WTC11 (cell line): Measurements from ENCODE around the gene ELK3.

Experiments used
- ATF1 ChIP-seq: sonication (generic); formaldehyde crosslinking; IDR thresholded peaks from 2 replicates; pipeline ENCODE4 v1.8.1; 2023; ENCODE audit warnings: mild to moderate bottlenecking, moderate library complexity, missing genetic modification reagents
- ATF6 ChIP-seq: sonication (generic); formaldehyde crosslinking; IDR thresholded peaks from 2 replicates; pipeline ENCODE4 v1.8.1; 2023; ENCODE audit warnings: mild to moderate bottlenecking, missing genetic modification reagents
- CTCF ChIP-seq: fragments of 200-600 bp; IDR thresholded peaks from 2 replicates; pipeline ENCODE4 v1.8.0; 2022; ENCODE audit warnings: antibody characterized with exemption
- MLX ChIP-seq: sonication (generic); formaldehyde crosslinking; IDR thresholded peaks from 2 replicates; pipeline ENCODE4 v1.8.1; 2023; ENCODE audit warnings: mild to moderate bottlenecking, missing genetic modification reagents, moderate library complexity
- NFYB ChIP-seq: sonication (generic); formaldehyde crosslinking; conservative IDR thresholded peaks from 2 replicates; pipeline ENCODE4 v1.8.0; 2022; ENCODE audit warnings: low read depth, missing genetic modification reagents
- SP1 ChIP-seq: sonication (generic); formaldehyde crosslinking; conservative IDR thresholded peaks from 2 replicates; pipeline ENCODE4 v1.8.1; 2022; ENCODE audit warnings: missing genetic modification reagents
- USF2 ChIP-seq: sonication (generic); formaldehyde crosslinking; IDR thresholded peaks from 2 replicates; pipeline ENCODE4 v1.8.1; 2023; ENCODE audit warnings: mild to moderate bottlenecking, missing genetic modification reagents, moderate library complexity
- ZNF138 ChIP-seq: sonication (generic); formaldehyde crosslinking; conservative IDR thresholded peaks from 2 replicates; pipeline ENCODE4 v1.8.1; 2022; ENCODE audit warnings: mild to moderate bottlenecking, moderate library complexity, missing genetic modification reagents

GRCh38 chr12:96166765-96167164 lies 27.4 kb upstream of the ELK3 start:
- no peak for TF ChIP-seq ATF1 (CRISPR knock-in tag)
- TF ChIP-seq ATF6 (CRISPR knock-in tag) = no peak
- no peak for TF ChIP-seq NFYB (CRISPR knock-in tag)
- no peak for TF ChIP-seq CTCF
- TF ChIP-seq SP1 (CRISPR knock-in tag) = no peak
- no peak for TF ChIP-seq ZNF138 (CRISPR knock-in tag)
- TF ChIP-seq MLX = no peak
- TF ChIP-seq USF2 = no peak
